DND-41 (cell line): ENCODE data around the gene SIRT5.

ENCODE experiments used
- CTCF ChIP-seq: IDR thresholded peaks from 2 replicates; pipeline ENCODE4 v1.5.1; 2012; ENCODE audit warnings: borderline replicate concordance, low read length, moderate library complexity, mild to moderate bottlenecking; ENCODE audit not compliant: poor library complexity, severe bottlenecking; ENCODE audit errors: extremely low read depth
- EZH2 ChIP-seq: IDR thresholded peaks from 3 replicates; pipeline ENCODE4 v1.6.1; 2012; ENCODE audit warnings: borderline replicate concordance, low read depth, mild to moderate bottlenecking, moderate library complexity, low read length, inconsistent platforms; ENCODE audit not compliant: severe bottlenecking

- TF ChIP-seq EZH2 (no peak), CTCF (no peak)
These were observed 46.7 kb upstream of the SIRT5 start for GRCh38 chr6:13527671-13528056.
